ENCODE measurements around the gene MINDY4B. TPM values are rescaled to one million over a fixed set of nuclear protein-coding genes. Genes with fewer than 3 reads are reported as not detected.
"Not testable (repeated sequence)": the region's sequence is repeated elsewhere in the genome, so short reads cannot be mapped to it uniquely, and the experiment has no call there.

The MINDY4B gene
- total and polyA plus RNA-seq, 4 donors: 0.20 to 0.27 TPM; not detected in 2

DNA sequence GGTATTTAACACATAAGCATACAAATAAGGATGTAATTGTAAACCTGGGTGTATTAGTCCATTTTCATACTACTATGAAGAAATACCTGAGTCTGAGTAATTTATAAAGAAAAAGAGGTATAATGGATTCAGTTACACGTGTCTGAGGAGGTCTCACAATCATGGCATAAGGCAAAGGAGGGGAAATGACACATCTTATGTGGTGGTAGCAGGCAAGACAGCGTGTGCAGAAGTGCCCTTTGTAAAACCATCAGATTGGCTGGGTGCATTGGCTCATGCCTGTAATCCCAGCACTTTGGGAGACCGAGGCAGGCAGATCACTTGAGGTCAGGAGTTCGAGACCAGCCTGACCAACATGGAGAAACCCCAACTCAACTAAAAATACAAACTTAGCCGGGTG, 41.3 kb downstream of the MINDY4B start:
- H3K36me3 ChIP-seq (ENCODE audit: control insufficient read depth, insufficient read depth, low read length); H3K27me3 ChIP-seq (ENCODE audit: control insufficient read depth, insufficient read depth, low read length); H3K4me3 ChIP-seq (ENCODE audit: low read depth, low read length); H3K27ac ChIP-seq (ENCODE audit: low read depth, low read length); H3K9me3 ChIP-seq (ENCODE audit: control insufficient read depth, insufficient read depth, low read length); H3K4me1 ChIP-seq (ENCODE audit: control insufficient read depth, insufficient read depth, low read length); DNase-seq (ENCODE audit: low read depth in 4 of 6, low spot score in 6 of 6): not testable (repeated sequence)
- 84% methylated on average over 4 of the region's 5 CpGs for WGBS (ENCODE audit: insufficient coverage)

DNA sequence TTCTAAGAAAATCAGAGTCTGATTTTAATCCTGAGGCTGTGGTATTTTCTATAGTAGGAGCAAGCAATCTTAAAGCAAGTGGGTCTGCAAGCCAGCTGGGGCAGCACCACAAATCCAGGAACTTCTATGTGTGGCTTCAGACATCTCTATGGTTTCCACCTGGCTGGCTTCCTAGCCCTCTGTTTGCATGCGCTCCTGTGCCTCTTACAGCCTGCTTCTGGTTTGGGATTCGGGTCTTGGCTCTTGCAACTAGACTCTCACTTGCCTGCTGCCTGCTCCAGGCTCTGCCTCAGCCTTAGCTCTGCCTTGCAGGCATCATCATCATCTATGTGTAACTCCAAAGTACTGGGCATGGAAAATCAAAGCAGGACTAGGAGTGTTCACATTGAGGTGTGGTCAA, 43.4 kb downstream of the MINDY4B start:
- no peak overlapping the region for H3K27ac ChIP-seq (ENCODE audit: low read depth, low read length)
- H3K36me3 ChIP-seq (ENCODE audit: control insufficient read depth, insufficient read depth, low read length): no peaks in the 10 kb centered on the region
- peak in 1 of 6 donors; percentile 25 for DNase-seq (ENCODE audit: low read depth in 4 of 6, low spot score in 6 of 6)
- H3K27me3 ChIP-seq (ENCODE audit: control insufficient read depth, insufficient read depth, low read length): no peaks in the 10 kb centered on the region
- no peak overlapping the region for H3K4me3 ChIP-seq (ENCODE audit: low read depth, low read length)
- WGBS (ENCODE audit: insufficient coverage): 62% methylated on average over 2 of the region's 2 CpGs
- H3K4me1 ChIP-seq (ENCODE audit: control insufficient read depth, insufficient read depth, low read length): no peaks in the 10 kb centered on the region
- no peaks in the 10 kb centered on the region for H3K9me3 ChIP-seq (ENCODE audit: control insufficient read depth, insufficient read depth, low read length)

DNA sequence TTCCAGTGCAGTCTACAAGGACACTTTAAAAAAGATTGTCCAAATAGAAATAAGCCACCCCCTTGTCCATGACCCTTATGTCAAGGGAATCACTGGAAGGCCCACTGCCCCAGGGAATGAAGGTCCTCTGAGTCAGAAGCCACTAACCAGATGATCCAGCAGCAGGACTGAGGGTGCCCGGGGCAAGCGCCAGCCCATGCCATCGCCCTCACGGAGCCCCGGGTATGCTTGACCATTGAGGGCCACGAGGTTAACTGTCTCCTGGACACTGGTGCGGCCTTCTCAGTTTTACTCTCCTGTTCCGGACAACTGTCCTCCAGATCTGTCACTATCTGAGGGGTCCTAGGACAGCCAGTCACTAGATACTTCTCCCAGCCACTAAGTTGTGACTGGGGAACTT, 47.3 kb downstream of the MINDY4B start:
- H3K36me3 ChIP-seq (ENCODE audit: control insufficient read depth, insufficient read depth, low read length); H3K27ac ChIP-seq (ENCODE audit: low read depth, low read length); DNase-seq (ENCODE audit: low read depth in 4 of 6, low spot score in 6 of 6); H3K27me3 ChIP-seq (ENCODE audit: control insufficient read depth, insufficient read depth, low read length); H3K4me1 ChIP-seq (ENCODE audit: control insufficient read depth, insufficient read depth, low read length); H3K9me3 ChIP-seq (ENCODE audit: control insufficient read depth, insufficient read depth, low read length); H3K4me3 ChIP-seq (ENCODE audit: low read depth, low read length): not testable (repeated sequence)
- WGBS (ENCODE audit: insufficient coverage): 94% methylated on average over 8 of the region's 8 CpGs

DNA sequence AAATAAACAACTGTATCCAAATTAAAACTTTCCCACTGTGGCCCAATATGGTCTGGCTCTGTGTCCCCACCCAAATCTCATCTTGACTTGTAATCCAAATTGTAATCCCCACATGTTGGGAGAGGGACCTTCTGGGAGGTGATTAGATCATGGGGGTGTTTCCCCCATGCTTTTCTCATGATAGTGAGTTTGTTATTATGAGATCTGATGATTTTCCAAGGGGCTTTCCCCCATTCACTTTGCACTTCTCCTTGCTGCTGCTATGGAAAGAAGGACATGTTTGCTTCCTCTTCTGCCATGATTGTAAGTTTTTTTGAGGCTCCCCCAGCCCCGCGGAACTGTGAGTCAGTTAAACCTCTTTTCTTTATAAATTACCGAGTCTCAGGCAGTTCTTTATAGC, 55.0 kb downstream of the MINDY4B start:
- Histone ChIP-seq H3K36me3 (ENCODE audit: control insufficient read depth, insufficient read depth, low read length) (no peaks in the 10 kb centered on the region), H3K4me3 (ENCODE audit: low read depth, low read length) (no peak overlapping the region), H3K27me3 (ENCODE audit: control insufficient read depth, insufficient read depth, low read length) (no peaks in the 10 kb centered on the region), H3K9me3 (ENCODE audit: control insufficient read depth, insufficient read depth, low read length) (peaks cover 7% of the 10 kb centered on the region), H3K4me1 (ENCODE audit: control insufficient read depth, insufficient read depth, low read length) (no peaks in the 10 kb centered on the region), H3K27ac (ENCODE audit: low read depth, low read length) (no peak overlapping the region)
- WGBS (ENCODE audit: insufficient coverage): no CpG with 5 or more reads among the region's 3 CpGs
- no peak for DNase-seq (ENCODE audit: low read depth in 4 of 6, low spot score in 6 of 6)

DNA sequence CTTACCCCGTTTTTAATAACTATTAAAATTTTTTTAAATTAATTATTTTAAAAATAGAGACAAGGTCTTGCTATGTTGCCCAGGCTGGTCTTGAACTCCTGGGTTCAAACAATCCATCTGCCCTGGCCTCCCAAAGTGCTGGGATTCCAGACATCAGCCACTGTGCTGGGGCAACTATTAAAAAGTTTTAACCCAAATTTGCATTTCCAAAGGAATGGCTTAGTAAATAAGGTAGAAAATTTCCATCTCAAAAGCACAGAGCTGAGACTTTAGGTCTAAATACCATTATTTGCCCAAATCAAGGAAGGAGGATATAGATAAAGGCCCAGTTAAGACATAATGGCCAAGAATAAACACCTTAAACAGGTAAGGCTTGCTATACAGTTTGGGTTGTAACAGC, 56.4 kb downstream of the MINDY4B start:
- no peaks in the 10 kb centered on the region for H3K36me3 ChIP-seq (ENCODE audit: control insufficient read depth, insufficient read depth, low read length)
- no peaks in the 10 kb centered on the region for H3K4me1 ChIP-seq (ENCODE audit: control insufficient read depth, insufficient read depth, low read length)
- WGBS (ENCODE audit: insufficient coverage): no CpG with 5 or more reads among the region's 1 CpG
- no peaks in the 10 kb centered on the region for H3K27me3 ChIP-seq (ENCODE audit: control insufficient read depth, insufficient read depth, low read length)
- peaks cover 7% of the 10 kb centered on the region for H3K9me3 ChIP-seq (ENCODE audit: control insufficient read depth, insufficient read depth, low read length)
- DNase-seq (ENCODE audit: low read depth in 4 of 6, low spot score in 6 of 6): no peak
- no peak overlapping the region for H3K27ac ChIP-seq (ENCODE audit: low read depth, low read length)
- H3K4me3 ChIP-seq (ENCODE audit: low read depth, low read length): no peak overlapping the region

DNA sequence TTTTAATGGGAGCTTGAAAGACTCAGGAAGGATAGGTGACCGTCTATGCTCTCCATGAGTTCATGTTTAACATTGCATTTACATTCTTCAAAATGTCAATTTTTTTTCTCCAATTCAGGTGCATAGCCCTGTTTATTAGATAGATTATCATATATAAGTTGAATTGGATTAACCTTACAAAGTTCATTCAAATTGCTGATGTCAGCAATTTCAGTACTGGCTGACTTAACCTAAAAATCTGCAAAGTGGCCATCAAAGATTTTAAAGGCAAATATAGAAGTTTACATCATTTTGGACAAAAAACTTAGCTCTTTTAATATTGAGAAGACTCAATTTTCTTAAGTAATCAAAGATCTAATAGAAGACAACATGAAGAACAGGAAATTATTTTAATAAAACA, 57.8 kb downstream of the MINDY4B start:
- Histone ChIP-seq H3K36me3 (ENCODE audit: control insufficient read depth, insufficient read depth, low read length) (no peaks in the 10 kb centered on the region), H3K27me3 (ENCODE audit: control insufficient read depth, insufficient read depth, low read length) (no peaks in the 10 kb centered on the region), H3K9me3 (ENCODE audit: control insufficient read depth, insufficient read depth, low read length) (peaks cover 7% of the 10 kb centered on the region), H3K4me1 (ENCODE audit: control insufficient read depth, insufficient read depth, low read length) (no peaks in the 10 kb centered on the region), H3K27ac (ENCODE audit: low read depth, low read length) (no peak overlapping the region), H3K4me3 (ENCODE audit: low read depth, low read length) (no peak overlapping the region)
- no peak for DNase-seq (ENCODE audit: low read depth in 4 of 6, low spot score in 6 of 6)
- WGBS (ENCODE audit: insufficient coverage): no CpG with 5 or more reads among the region's 1 CpG

DNA sequence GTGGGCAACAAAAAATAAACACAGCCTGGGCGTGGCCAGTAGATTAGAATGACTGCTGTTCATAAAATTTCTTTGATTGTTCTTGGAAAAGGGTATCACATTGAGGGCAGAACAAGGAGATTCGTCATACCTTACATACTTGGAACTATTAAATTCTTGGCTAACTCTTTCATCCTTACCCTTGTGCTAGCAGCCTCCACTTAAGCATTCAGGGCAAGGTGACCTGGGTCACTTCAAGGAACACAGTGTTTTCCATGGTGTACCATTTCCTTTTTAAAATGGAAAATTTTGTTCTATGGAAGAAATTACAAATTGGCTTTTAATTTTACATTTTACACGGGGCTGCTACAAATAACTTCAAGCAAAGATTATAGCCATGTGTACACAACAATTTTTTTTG, 60.8 kb downstream of the MINDY4B start:
- no peak for DNase-seq (ENCODE audit: low read depth in 4 of 6, low spot score in 6 of 6)
- no CpG with 5 or more reads among the region's 3 CpGs for WGBS (ENCODE audit: insufficient coverage)
- Histone ChIP-seq H3K4me1 (ENCODE audit: control insufficient read depth, insufficient read depth, low read length) (no peaks in the 10 kb centered on the region), H3K27ac (ENCODE audit: low read depth, low read length) (no peak overlapping the region), H3K27me3 (ENCODE audit: control insufficient read depth, insufficient read depth, low read length) (no peaks in the 10 kb centered on the region), H3K4me3 (ENCODE audit: low read depth, low read length) (no peak overlapping the region), H3K36me3 (ENCODE audit: control insufficient read depth, insufficient read depth, low read length) (no peaks in the 10 kb centered on the region), H3K9me3 (ENCODE audit: control insufficient read depth, insufficient read depth, low read length) (no peaks in the 10 kb centered on the region)

DNA sequence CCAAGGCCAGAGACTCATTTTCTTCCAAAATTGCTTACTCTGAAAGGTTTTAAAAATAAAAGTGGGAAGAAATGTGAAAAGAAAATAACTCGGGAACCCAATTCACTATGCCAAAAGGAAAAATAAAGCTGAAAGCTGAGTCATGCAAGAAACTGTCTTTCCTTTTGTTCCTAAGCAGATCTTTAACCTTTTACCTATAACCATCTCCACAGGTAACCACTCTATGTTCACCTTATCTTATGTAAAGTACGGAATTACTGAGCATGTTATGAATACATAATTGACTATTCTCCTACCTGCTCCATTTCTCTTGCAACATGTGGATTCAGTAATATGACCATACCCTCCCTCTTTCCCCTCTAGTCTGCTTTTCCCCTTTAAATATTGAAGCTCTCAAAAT, 62.0 kb downstream of the MINDY4B start:
- Histone ChIP-seq H3K27me3 (ENCODE audit: control insufficient read depth, insufficient read depth, low read length) (no peaks in the 10 kb centered on the region), H3K9me3 (ENCODE audit: control insufficient read depth, insufficient read depth, low read length) (no peaks in the 10 kb centered on the region), H3K4me1 (ENCODE audit: control insufficient read depth, insufficient read depth, low read length) (no peaks in the 10 kb centered on the region), H3K36me3 (ENCODE audit: control insufficient read depth, insufficient read depth, low read length) (no peaks in the 10 kb centered on the region), H3K27ac (ENCODE audit: low read depth, low read length) (no peak overlapping the region), H3K4me3 (ENCODE audit: low read depth, low read length) (no peak overlapping the region)
- WGBS (ENCODE audit: insufficient coverage): no CpG with 5 or more reads among the region's 2 CpGs
- DNase-seq (ENCODE audit: low read depth in 4 of 6, low spot score in 6 of 6): no peak

DNA sequence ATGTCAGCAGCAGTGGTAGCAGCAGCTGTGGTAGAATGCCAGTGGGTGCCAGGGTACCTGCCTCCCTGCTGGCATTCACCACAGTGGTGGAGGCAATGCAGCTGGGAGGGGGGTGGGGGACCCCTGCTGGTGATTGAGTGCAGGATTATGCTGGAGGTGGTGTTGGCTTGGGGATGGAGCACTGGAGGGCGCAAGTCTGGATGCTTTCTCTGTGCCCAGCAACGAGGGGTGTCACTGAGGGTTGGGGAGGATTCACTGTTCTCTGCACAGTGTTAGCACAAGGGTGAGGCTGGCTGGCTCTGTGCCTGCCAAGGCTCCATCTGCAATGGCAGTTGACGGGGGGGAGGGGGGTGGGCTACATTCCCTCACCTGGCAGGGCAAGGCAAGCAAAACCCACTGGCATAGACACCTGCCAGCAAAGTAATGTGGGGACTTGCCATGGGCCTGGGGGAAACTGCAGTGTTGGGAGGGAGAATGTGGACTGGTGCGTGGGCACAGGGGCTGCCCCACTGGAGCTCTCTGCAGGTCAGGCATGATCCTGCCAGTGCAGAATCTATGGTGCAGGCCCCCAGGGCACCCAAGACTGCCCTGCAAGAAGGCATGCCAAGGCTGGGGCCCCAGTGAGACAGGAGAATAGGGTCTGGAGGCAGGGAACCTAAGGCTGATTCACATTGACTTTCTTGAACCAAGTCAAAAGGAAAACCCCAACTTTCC, 64.3 kb downstream of the MINDY4B start:
- H3K27me3 ChIP-seq (ENCODE audit: control insufficient read depth, insufficient read depth, low read length): no peaks in the 10 kb centered on the region
- WGBS (ENCODE audit: insufficient coverage): 79% methylated on average over 4 of the region's 4 CpGs
- no peak for DNase-seq (ENCODE audit: low read depth in 4 of 6, low spot score in 6 of 6)
- no peaks in the 10 kb centered on the region for H3K36me3 ChIP-seq (ENCODE audit: control insufficient read depth, insufficient read depth, low read length)
- no peaks in the 10 kb centered on the region for H3K4me1 ChIP-seq (ENCODE audit: control insufficient read depth, insufficient read depth, low read length)
- H3K4me3 ChIP-seq (ENCODE audit: low read depth, low read length): no peak overlapping the region
- H3K9me3 ChIP-seq (ENCODE audit: control insufficient read depth, insufficient read depth, low read length): no peaks in the 10 kb centered on the region
- H3K27ac ChIP-seq (ENCODE audit: low read depth, low read length): no peak overlapping the region

DNA sequence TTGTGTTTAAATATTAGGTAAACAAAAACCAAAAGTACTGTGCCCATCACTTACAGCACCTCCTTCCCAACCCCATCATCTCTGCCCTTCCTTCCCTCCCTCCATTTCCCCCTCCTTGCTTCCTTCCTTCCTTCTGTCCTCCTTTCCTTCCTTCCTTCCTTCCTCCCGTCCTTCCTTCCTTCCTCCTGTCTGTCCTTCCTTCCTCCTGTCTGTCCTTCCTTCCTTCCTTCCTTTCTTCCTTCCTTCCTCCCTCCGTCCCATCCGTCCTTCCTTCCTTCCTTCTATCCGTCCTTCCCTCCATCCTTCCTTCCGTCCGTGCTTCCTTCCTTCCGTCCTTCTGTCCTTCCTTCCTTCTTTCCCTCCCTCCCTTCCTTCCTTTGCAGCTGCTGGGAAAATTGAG, 74.5 kb downstream of the MINDY4B start:
- H3K4me3 ChIP-seq (ENCODE audit: low read depth, low read length): no peak overlapping the region
- H3K27ac ChIP-seq (ENCODE audit: low read depth, low read length): no peak overlapping the region
- no peaks in the 10 kb centered on the region for H3K4me1 ChIP-seq (ENCODE audit: control insufficient read depth, insufficient read depth, low read length)
- no peaks in the 10 kb centered on the region for H3K36me3 ChIP-seq (ENCODE audit: control insufficient read depth, insufficient read depth, low read length)
- WGBS (ENCODE audit: insufficient coverage): 97% methylated on average over 7 of the region's 7 CpGs
- no peak for DNase-seq (ENCODE audit: low read depth in 4 of 6, low spot score in 6 of 6)
- no peaks in the 10 kb centered on the region for H3K27me3 ChIP-seq (ENCODE audit: control insufficient read depth, insufficient read depth, low read length)
- H3K9me3 ChIP-seq (ENCODE audit: control insufficient read depth, insufficient read depth, low read length): no peaks in the 10 kb centered on the region

Data from spinal cord (tissue), 10 donors.